ENCODE data around the gene LHX6. TPM values are rescaled to one million over a fixed set of nuclear protein-coding genes. Genes with fewer than 3 reads are reported as not detected.

LHX6 gene
- total and polyA plus RNA-seq, 2 of the 13 experiments (the other 11 are each of a cell fraction or from before 2014, with no cell fraction given), result 1.1 to 1.3 TPM

GRCh38 chr9:122197882-122198281 lies 30.9 kb downstream of the LHX6 start (continued):
- TF ChIP-seq POLR2G (IDR thresholded peaks at IDR 0.05; ENCODE audit: low read depth, low read length) (no peak), PCBP2 (optimal IDR thresholded peaks at IDR 0.05; ENCODE audit: low read depth, low read length, poor library complexity, severe bottlenecking) (no peak), DBP (CRISPR knock-in tag; IDR thresholded peaks at IDR 0.05; ENCODE audit: not compliant biosample characterization) (no peak), CEBPG (CRISPR knock-in tag; IDR thresholded peaks at IDR 0.05) (no peak), NR2C2 (CRISPR knock-in tag; IDR thresholded peaks at IDR 0.05; ENCODE audit: borderline replicate concordance) (peak; percentile 68), TGIF2 (CRISPR knock-in tag; IDR thresholded peaks at IDR 0.05) (no peak), AGO1 (IDR thresholded peaks at IDR 0.05; ENCODE audit: low read depth, low read length, poor library complexity, severe bottlenecking) (no peak), MXI1 (IDR thresholded peaks at IDR 0.05; ENCODE audit: borderline replicate concordance, low read depth, low read length) (no peak), TP53 (CRISPR knock-in tag; conservative IDR thresholded peaks at IDR 0.05) (no peak), ZBTB20 (CRISPR knock-in tag; IDR thresholded peaks at IDR 0.05; ENCODE audit: borderline replicate concordance, low read depth) (no peak), ZNF280D (CRISPR knock-in tag; IDR thresholded peaks at IDR 0.05) (no peak), HNF4G (IDR thresholded peaks at IDR 0.05; ENCODE audit: borderline replicate concordance, low read depth, low read length) (peak; percentile 55; the same call in 1 of the 2 replicates), HNF4G (CRISPR knock-in tag; IDR thresholded peaks at IDR 0.05; ENCODE audit: borderline replicate concordance, low read depth) (no peak), ZNF24 (IDR thresholded peaks at IDR 0.05) (no peak), ZNF737 (CRISPR knock-in tag; IDR thresholded peaks at IDR 0.05; ENCODE audit: borderline replicate concordance) (no peak), ATF6 (CRISPR knock-in tag; conservative IDR thresholded peaks at IDR 0.05) (no peak), ZNF275 (CRISPR knock-in tag; IDR thresholded peaks at IDR 0.05; ENCODE audit: borderline replicate concordance) (no peak), ZNF569 (CRISPR knock-in tag; IDR thresholded peaks at IDR 0.05; ENCODE audit: borderline replicate concordance) (no peak), ZNF704 (CRISPR knock-in tag; IDR thresholded peaks at IDR 0.05; ENCODE audit: borderline replicate concordance) (no peak)

Measured in HepG2 (cell line).